Neural cell (in vitro differentiated cells): Measurements from ENCODE around the gene LCNL1.

Source experiments
- EP300 ChIP-seq: fragments of 450-650 bp; conservative IDR thresholded peaks from 2 replicates; pipeline ENCODE4 v1.6.1; 2014; ENCODE audit warnings: antibody characterized with exemption, mild to moderate bottlenecking, moderate library complexity; ENCODE audit not compliant: poor library complexity, severe bottlenecking
- MXI1 ChIP-seq: fragments of 450-650 bp; conservative IDR thresholded peaks from 2 replicates; pipeline ENCODE4 v1.6.1; 2014; ENCODE audit warnings: antibody characterized with exemption, mild to moderate bottlenecking; ENCODE audit not compliant: poor library complexity, severe bottlenecking

GRCh38 chr9:136980669-136981478 is 1.9 kb upstream of the LCNL1 start:
- no peak for TF ChIP-seq MXI1
- no peak for TF ChIP-seq EP300
